ENCODE measurements around the gene IGHMBP2. TPM values are rescaled to one million over a fixed set of nuclear protein-coding genes. Genes with fewer than 3 reads are reported as not detected.

Gene IGHMBP2
- total and polyA plus RNA-seq, 2 experiments from 2014 or later: 12.4 to 13.5 TPM

DNA sequence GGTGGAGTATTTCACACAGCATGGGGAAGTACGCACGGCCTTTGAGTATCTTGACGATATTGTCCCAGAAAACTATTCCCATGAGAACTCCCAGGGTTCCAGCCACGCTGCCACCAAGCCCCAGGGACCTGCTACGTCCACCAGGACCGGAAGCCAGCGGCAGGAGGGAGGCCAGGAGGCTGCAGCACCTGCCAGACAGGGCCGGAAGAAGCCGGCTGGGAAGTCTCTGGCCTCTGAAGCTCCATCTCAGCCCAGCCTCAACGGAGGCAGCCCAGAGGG is 32.6 kb downstream of the IGHMBP2 start:
- WGBS (ENCODE audit: low lambda C conversion rate, missing lambda C conversion rate): 90% methylated on average over 10 of the region's 10 CpGs
- Histone ChIP-seq H3K79me2 (no peaks in the 10 kb centered on the region), H3K4me2 (no peak overlapping the region), H2AFZ (no peak overlapping the region), H3K4me3 (no peak overlapping the region), H4K20me1 (ENCODE audit: insufficient read depth, poor library complexity, severe bottlenecking) (no peaks in the 10 kb centered on the region), H3K4me1 (ENCODE audit: insufficient read depth) (no peaks in the 10 kb centered on the region), H3K9me2 (replicated peaks; ENCODE audit: insufficient read depth) (no peaks in the 10 kb centered on the region), H3K9me3 (ENCODE audit: low read depth) (no peaks in the 10 kb centered on the region), H3K27ac (no peak overlapping the region), H3K36me3 (replicated peaks; ENCODE audit: insufficient read depth, low read depth) (no peaks in the 10 kb centered on the region), H3K27me3 (no peaks in the 10 kb centered on the region)
- no peak for TF ChIP-seq EZH2 (IDR thresholded peaks at IDR 0.05; ENCODE audit: borderline replicate concordance)
- TF ChIP-seq, protein P1, sequence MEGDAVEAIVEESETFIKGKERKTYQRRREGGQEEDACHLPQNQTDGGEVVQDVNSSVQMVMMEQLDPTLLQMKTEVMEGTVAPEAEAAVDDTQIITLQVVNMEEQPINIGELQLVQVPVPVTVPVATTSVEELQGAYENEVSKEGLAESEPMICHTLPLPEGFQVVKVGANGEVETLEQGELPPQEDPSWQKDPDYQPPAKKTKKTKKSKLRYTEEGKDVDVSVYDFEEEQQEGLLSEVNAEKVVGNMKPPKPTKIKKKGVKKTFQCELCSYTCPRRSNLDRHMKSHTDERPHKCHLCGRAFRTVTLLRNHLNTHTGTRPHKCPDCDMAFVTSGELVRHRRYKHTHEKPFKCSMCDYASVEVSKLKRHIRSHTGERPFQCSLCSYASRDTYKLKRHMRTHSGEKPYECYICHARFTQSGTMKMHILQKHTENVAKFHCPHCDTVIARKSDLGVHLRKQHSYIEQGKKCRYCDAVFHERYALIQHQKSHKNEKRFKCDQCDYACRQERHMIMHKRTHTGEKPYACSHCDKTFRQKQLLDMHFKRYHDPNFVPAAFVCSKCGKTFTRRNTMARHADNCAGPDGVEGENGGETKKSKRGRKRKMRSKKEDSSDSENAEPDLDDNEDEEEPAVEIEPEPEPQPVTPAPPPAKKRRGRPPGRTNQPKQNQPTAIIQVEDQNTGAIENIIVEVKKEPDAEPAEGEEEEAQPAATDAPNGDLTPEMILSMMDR (IDR thresholded peaks at IDR 0.05; ENCODE audit: poor library complexity): no peak
- no peak for TF ChIP-seq EZH2phosphoT487 (IDR thresholded peaks at IDR 0.05; ENCODE audit: low read depth, severe bottlenecking, unreplicated experiment)
- DNase-seq (ENCODE audit: low spot score): no peak

DNA sequence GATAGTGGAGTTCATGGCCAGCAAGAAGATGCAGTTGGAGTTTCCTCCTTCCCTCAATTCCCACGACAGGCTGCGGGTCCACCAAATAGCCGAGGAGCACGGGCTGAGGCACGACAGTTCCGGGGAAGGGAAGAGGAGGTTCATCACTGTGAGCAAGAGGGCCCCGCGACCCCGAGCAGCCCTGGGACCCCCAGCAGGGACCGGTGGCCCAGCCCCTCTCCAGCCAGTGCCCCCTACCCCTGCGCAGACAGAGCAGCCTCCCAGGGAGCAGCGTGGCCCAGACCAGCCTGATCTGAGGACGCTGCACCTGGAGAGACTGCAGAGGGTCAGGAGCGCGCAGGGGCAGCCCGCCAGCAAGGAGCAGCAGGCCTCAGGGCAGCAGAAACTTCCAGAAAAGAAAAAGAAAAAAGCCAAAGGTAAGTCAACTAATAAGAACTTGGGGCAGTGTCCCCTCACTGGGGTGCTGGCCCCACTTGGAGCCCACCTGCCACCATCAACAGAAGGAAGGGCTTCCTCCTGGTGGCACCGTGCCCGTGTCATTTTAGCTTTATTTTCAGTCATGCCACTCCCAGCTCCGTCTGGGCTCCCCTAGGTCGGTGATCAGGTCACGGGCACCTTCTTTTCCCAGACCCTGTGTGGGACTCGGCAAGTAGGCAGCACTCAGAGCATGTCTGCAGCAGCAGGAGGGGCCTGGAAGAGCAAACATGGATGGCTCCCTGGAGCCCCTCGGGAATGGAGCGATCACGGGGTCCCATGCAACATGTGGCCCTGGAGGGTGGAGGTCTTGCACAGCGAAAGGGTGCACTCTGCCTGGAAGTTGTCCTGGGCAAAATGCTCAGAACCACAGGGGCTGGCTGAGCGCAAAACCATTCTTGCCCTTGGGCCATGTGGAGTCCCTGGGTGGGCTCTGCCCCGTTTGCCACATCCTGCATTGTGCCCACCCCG is 33.3 kb downstream of the IGHMBP2 start:
- no peaks in the 10 kb centered on the region for H3K36me3 ChIP-seq (replicated peaks; ENCODE audit: insufficient read depth, low read depth)
- 96% methylated on average over 28 of the region's 29 CpGs for WGBS (ENCODE audit: low lambda C conversion rate, missing lambda C conversion rate)

DNA sequence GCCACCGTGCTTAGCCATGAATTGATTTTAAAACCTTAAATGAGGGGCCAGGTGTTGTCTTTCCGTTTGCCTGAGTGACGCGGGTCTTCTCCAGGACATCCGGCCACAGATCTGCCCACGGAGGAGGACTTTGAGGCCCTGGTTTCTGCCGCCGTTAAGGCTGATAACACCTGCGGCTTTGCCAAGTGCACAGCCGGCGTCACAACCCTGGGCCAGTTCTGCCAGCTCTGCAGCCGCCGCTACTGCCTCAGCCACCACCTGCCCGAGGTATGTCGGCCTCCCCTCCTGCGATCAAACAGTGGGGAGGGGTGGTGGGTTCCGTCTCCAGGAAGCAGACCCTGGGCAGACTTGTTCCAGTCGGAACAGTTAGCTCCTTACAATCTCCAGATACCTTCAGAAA is 34.4 kb downstream of the IGHMBP2 start:
- no peak overlapping the region for H2AFZ ChIP-seq
- no peaks in the 10 kb centered on the region for H3K9me3 ChIP-seq (ENCODE audit: low read depth)
- no peak for DNase-seq (ENCODE audit: low spot score)
- H3K79me2 ChIP-seq: no peaks in the 10 kb centered on the region
- H3K4me1 ChIP-seq (ENCODE audit: insufficient read depth): peaks cover 9% of the 10 kb centered on the region
- WGBS (ENCODE audit: low lambda C conversion rate, missing lambda C conversion rate): 98% methylated on average over 17 of the region's 18 CpGs
- H3K4me3 ChIP-seq: no peak overlapping the region
- TF ChIP-seq, protein P1 (IDR thresholded peaks at IDR 0.05; ENCODE audit: poor library complexity): no peak
- TF ChIP-seq EZH2 (IDR thresholded peaks at IDR 0.05; ENCODE audit: borderline replicate concordance) (no peak), EZH2phosphoT487 (IDR thresholded peaks at IDR 0.05; ENCODE audit: low read depth, severe bottlenecking, unreplicated experiment) (no peak)
- H3K36me3 ChIP-seq (replicated peaks; ENCODE audit: insufficient read depth, low read depth): no peaks in the 10 kb centered on the region
- H3K9me2 ChIP-seq (replicated peaks; ENCODE audit: insufficient read depth): no peaks in the 10 kb centered on the region
- no peak overlapping the region for H3K27ac ChIP-seq
- no peak overlapping the region for H3K4me2 ChIP-seq
- no peaks in the 10 kb centered on the region for H3K27me3 ChIP-seq
- H4K20me1 ChIP-seq (ENCODE audit: insufficient read depth, poor library complexity, severe bottlenecking): no peaks in the 10 kb centered on the region

More for the DNA sequence above, 33.3 kb downstream of the IGHMBP2 start:
- no peak for DNase-seq (ENCODE audit: low spot score)
- Histone ChIP-seq H3K9me2 (replicated peaks; ENCODE audit: insufficient read depth) (no peaks in the 10 kb centered on the region), H3K9me3 (ENCODE audit: low read depth) (no peaks in the 10 kb centered on the region), H3K27ac (no peak overlapping the region), H3K79me2 (no peaks in the 10 kb centered on the region), H3K4me1 (ENCODE audit: insufficient read depth) (no peaks in the 10 kb centered on the region), H3K27me3 (no peaks in the 10 kb centered on the region), H3K4me3 (no peak overlapping the region), H3K4me2 (no peak overlapping the region), H4K20me1 (ENCODE audit: insufficient read depth, poor library complexity, severe bottlenecking) (no peaks in the 10 kb centered on the region), H2AFZ (no peak overlapping the region)
- TF ChIP-seq EZH2phosphoT487 (IDR thresholded peaks at IDR 0.05; ENCODE audit: low read depth, severe bottlenecking, unreplicated experiment) (no peak), EZH2 (IDR thresholded peaks at IDR 0.05; ENCODE audit: borderline replicate concordance) (no peak)
- TF ChIP-seq, protein P1 (IDR thresholded peaks at IDR 0.05; ENCODE audit: poor library complexity): no peak
